Stimulated activated naive CD8-positive, alpha-beta T cell treated with anti-CD3 and anti-CD28 coated beads, Interleukin-15, amount 100 ng/mL, for 72 hours (primary cell): ENCODE results near the gene ZFP57.

Experiments used
- ATAC-seq: fragments of 150-1000 bp; cut with Tn5 transposase; 2 replicates; pipeline ENCODE4 v1.10.0; 2021; ENCODE audit warnings: mild to moderate bottlenecking, moderate library complexity
- DNase-seq, 2 donors: peaks; one replicate each; pipeline ENCODE4 v3.0.0; 2021 to 2022
- H3K27ac Mint-ChIP-seq, 2 donors: one replicate each; pipeline ENCODE4 v1.8.0; 2022; ENCODE audit warnings: mild to moderate bottlenecking in 2 of 2, mixed read lengths in 2 of 2, moderate library complexity in 2 of 2
- H3K27me3 Mint-ChIP-seq: one replicate; pipeline ENCODE4 v1.8.0; 2022; ENCODE audit warnings: mixed read lengths
- H3K4me1 Mint-ChIP-seq: one replicate; pipeline ENCODE4 v1.8.0; 2022; ENCODE audit warnings: mild to moderate bottlenecking, mixed read lengths
- H3K4me3 Mint-ChIP-seq, 2 donors: one replicate each; pipeline ENCODE4 v1.8.0; 2022; ENCODE audit warnings: mild to moderate bottlenecking in 2 of 2, mixed read lengths in 2 of 2, moderate library complexity in 1 of 2
- H3K9me3 Mint-ChIP-seq, 2 donors: one replicate each; pipeline ENCODE4 v1.8.0; 2022; ENCODE audit warnings: mixed read lengths in 2 of 2

Gene ZFP57

GRCh38 chr6:29649701-29650673 is 31.0 kb downstream of the ZFP57 start:
- H3K4me3 Mint-ChIP-seq: peak overlapping the region; percentile 89 to 99
- peak; percentile 98 for ATAC-seq
- H3K27ac Mint-ChIP-seq: peak overlapping the region; percentile 98 to 99
- peaks cover 7% of the 10 kb centered on the region for H3K27me3 Mint-ChIP-seq
- DNase-seq: peak; percentile 95 to 97
- H3K4me1 Mint-ChIP-seq: peaks cover 8% of the 10 kb centered on the region
- no peaks in the 10 kb centered on the region for H3K9me3 Mint-ChIP-seq

GRCh38 chr6:29647927-29648642 is 32.9 kb downstream of the ZFP57 start:
- Mint-ChIP-seq H3K4me3 (no peak overlapping the region), H3K27me3 (no peaks in the 10 kb centered on the region), H3K4me1 (peaks cover 8% of the 10 kb centered on the region), H3K27ac (no peak overlapping the region), H3K9me3 (no peaks in the 10 kb centered on the region)
- DNase-seq: no peak
- ATAC-seq: no peak

- Mint-ChIP-seq H3K4me1 (peaks cover 12% of the 10 kb centered on the region), H3K27me3 (no peaks in the 10 kb centered on the region), H3K27ac (peak overlapping the region; percentile 38 to 44), H3K9me3 (no peaks in the 10 kb centered on the region), H3K4me3 (peak overlapping the region; percentile 3 to 24)
- ATAC-seq (peak; percentile 68), DNase-seq (no peak)
These were observed 39.4 kb downstream of the ZFP57 start for GRCh38 chr6:29641430-29642148.

GRCh38 chr6:29637247-29637646 is 43.7 kb downstream of the ZFP57 start:
- Mint-ChIP-seq H3K9me3 (no peaks in the 10 kb centered on the region), H3K27me3 (peaks cover 1% of the 10 kb centered on the region), H3K4me3 (no peak overlapping the region), H3K4me1 (peaks cover 22% of the 10 kb centered on the region), H3K27ac (no peak overlapping the region)
- ATAC-seq (no peak), DNase-seq (no peak)

- peaks cover 14% of the 10 kb centered on the region for H3K27me3 Mint-ChIP-seq
- DNase-seq: no peak
- peak overlapping the region; percentile 65 to 76 for H3K4me3 Mint-ChIP-seq
- no peaks in the 10 kb centered on the region for H3K9me3 Mint-ChIP-seq
- peak overlapping the region in 1 of 2 donors; percentile 83 for H3K27ac Mint-ChIP-seq
- peaks cover 49% of the 10 kb centered on the region for H3K4me1 Mint-ChIP-seq
- no peak for ATAC-seq
These were observed 47.4 kb downstream of the ZFP57 start for GRCh38 chr6:29633534-29633905.

GRCh38 chr6:29632789-29633533 is 48.0 kb downstream of the ZFP57 start, which contains the start of gene GABBR1:
Gene GABBR1 (minus strand): TSS chr6:29633183. CDS start chr6:29632385, 798 bp downstream.
- Mint-ChIP-seq H3K27me3 (peaks cover 14% of the 10 kb centered on the region), H3K4me1 (peaks cover 54% of the 10 kb centered on the region)

GRCh38 chr6:29631860-29632731 is 48.9 kb downstream of the ZFP57 start:
- peak; percentile 39 to 51 for DNase-seq
- Mint-ChIP-seq H3K4me3 (peak overlapping the region; percentile 86 to 89), H3K4me1 (peaks cover 54% of the 10 kb centered on the region), H3K9me3 (no peaks in the 10 kb centered on the region), H3K27me3 (peaks cover 15% of the 10 kb centered on the region), H3K27ac (peak overlapping the region; percentile 16 to 75)
- ATAC-seq: peak; percentile 61

More at GRCh38 chr6:29632789-29633533, 48.0 kb downstream of the ZFP57 start, which contains the start of gene GABBR1:
- ATAC-seq: peak; percentile 77
- H3K4me3 Mint-ChIP-seq: peak within 1 kb of the TSS; percentile 86 to 89
- peak; percentile 44 to 48 for DNase-seq
- no peaks in the 10 kb centered on the region for H3K9me3 Mint-ChIP-seq
- H3K27ac Mint-ChIP-seq: peak within 1 kb of the TSS; percentile 75 to 83

- Mint-ChIP-seq H3K4me3 (peak overlapping the region; percentile 86 to 89), H3K27me3 (peaks cover 23% of the 10 kb centered on the region), H3K4me1 (peaks cover 54% of the 10 kb centered on the region), H3K27ac (no peak overlapping the region), H3K9me3 (no peaks in the 10 kb centered on the region)
- no peak for DNase-seq
- no peak for ATAC-seq
These were observed 49.6 kb downstream of the ZFP57 start for GRCh38 chr6:29631209-29631810.

- H3K27me3 Mint-ChIP-seq: peaks cover 23% of the 10 kb centered on the region
- H3K27ac Mint-ChIP-seq: no peak overlapping the region
- no peak overlapping the region for H3K4me3 Mint-ChIP-seq
These were observed 50.6 kb downstream of the ZFP57 start for GRCh38 chr6:29630315-29630714.

GRCh38 chr6:29629571-29629970 is 51.4 kb downstream of the ZFP57 start:
- Mint-ChIP-seq H3K27me3 (peaks cover 23% of the 10 kb centered on the region), H3K4me3 (peak overlapping the region in 1 of 2 donors; percentile 90), H3K4me1 (peaks cover 54% of the 10 kb centered on the region), H3K27ac (no peak overlapping the region), H3K9me3 (no peaks in the 10 kb centered on the region)
- ATAC-seq (no peak), DNase-seq (no peak)

More at GRCh38 chr6:29630315-29630714, 50.6 kb downstream of the ZFP57 start:
- ATAC-seq: no peak
- H3K4me1 Mint-ChIP-seq: peaks cover 54% of the 10 kb centered on the region
- no peak for DNase-seq
- no peaks in the 10 kb centered on the region for H3K9me3 Mint-ChIP-seq

- H3K27me3 Mint-ChIP-seq: peaks cover 23% of the 10 kb centered on the region
- peak; percentile 40 to 48 for DNase-seq
These were observed 52.3 kb downstream of the ZFP57 start for GRCh38 chr6:29628419-29629281.

GRCh38 chr6:29627755-29628418 is 53.1 kb downstream of the ZFP57 start:
- Mint-ChIP-seq H3K27ac (no peak overlapping the region), H3K4me3 (peak overlapping the region; percentile 89 to 90), H3K27me3 (peaks cover 23% of the 10 kb centered on the region), H3K9me3 (no peaks in the 10 kb centered on the region), H3K4me1 (peaks cover 41% of the 10 kb centered on the region)
- no peak for ATAC-seq
- DNase-seq: peak in 1 of 2 donors; percentile 19

More at GRCh38 chr6:29628419-29629281, 52.3 kb downstream of the ZFP57 start:
- peaks cover 48% of the 10 kb centered on the region for H3K4me1 Mint-ChIP-seq
- H3K27ac Mint-ChIP-seq: no peak overlapping the region
- no peaks in the 10 kb centered on the region for H3K9me3 Mint-ChIP-seq
- peak overlapping the region; percentile 89 to 90 for H3K4me3 Mint-ChIP-seq
- peak; percentile 61 for ATAC-seq
